ENCODE results near the gene CYP39A1.

CYP39A1 gene

DNA sequence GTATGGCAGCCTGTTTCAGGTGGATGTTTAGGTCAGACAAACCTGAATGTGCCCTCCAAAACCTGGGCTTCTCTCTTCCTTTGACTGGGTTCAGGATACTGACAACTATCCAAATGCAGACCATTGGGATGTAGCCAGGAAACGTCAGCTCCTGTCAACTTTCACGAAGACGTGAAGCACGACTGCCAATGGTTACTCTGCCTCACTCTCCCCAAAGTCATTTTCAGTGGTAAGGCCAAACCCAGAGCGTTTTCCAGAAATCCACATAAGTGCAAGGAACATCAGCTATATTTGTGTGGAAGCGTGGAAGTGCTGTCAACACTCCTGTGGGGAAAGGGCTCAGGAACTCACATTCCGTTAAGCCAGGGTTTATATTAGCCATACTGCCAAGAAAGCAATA lies 141.3 kb downstream of the CYP39A1 start:
- DNase-seq (ENCODE audit: low read depth in 2 of 2) = no peak

DNA sequence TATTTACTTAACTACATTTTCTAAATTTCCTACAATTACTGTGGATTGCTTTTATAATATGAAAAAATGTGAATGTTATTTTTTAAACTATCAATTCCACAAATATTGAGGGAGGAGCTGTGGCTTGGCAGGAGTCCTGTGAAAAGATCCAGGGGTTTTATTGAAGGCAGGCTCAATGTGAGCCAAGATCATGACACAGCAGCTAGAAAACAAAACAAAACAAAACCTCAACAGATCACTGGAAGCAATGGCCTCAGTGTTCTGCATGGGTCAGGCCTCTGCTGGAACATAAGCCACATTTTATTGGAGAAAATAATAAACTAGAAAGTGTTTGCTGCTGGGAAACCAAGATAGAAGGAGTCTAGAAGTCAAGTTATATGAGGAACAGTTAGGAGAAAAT lies 142.0 kb downstream of the CYP39A1 start:
- DNase-seq (ENCODE audit: low read depth in 2 of 2) = no peak

DNA sequence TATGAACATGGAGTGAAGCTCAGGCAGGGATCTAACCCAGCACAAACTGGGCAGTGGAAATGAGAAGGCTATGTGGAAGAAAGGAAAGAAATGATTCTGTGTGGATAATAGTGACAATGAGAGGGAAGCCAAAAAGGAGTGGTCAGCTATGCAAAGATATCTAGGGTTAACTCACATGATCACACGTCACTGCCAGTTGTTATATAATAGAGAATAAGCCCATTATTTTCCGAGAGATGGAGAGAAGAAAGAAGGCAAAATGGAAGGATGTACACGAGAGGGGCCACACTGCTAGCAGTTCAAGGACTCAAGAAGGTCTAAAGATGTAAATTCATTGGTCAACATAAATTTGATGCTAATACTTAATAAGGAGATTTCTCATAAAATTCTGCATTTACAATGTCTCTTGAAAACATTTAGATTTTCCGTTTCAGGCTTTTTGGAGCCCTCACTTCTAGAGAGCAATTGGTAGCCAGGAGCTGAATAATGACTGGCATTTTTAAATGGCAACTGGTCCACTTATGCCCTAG lies 142.6 kb downstream of the CYP39A1 start:
- DNase-seq (ENCODE audit: low read depth in 2 of 2) = no peak

GRCh38 chr6:46509063-46509462 lies 143.6 kb downstream of the CYP39A1 start:
- DNase-seq (ENCODE audit: low read depth in 2 of 2) = no peak

GRCh38 chr6:46507426-46507825 lies 145.2 kb downstream of the CYP39A1 start:
- no peak for DNase-seq (ENCODE audit: low read depth in 2 of 2)

- no peak for DNase-seq (ENCODE audit: low read depth in 2 of 2)
Measured at GRCh38 chr6:46505693-46506512, 146.7 kb downstream of the CYP39A1 start.

DNA sequence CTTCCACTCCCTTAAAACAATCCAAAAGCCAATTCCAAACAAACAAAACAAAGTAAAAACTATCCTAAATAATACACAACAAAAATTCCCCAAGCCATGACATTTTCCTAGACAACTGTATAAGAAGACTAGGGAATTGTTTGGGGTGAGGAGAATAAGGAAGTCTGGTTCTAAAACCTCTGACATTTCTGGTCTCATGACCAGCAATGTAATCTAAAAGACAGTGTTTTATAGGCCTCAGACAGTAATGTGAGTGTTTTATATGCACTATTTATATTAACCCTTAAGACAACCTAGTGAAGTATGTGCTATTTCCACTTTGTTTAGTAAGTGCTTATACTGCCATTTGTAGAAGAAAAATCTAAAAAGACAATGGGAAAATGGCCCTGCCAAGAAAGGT lies 148.4 kb downstream of the CYP39A1 start:
- DNase-seq (ENCODE audit: low read depth in 2 of 2) = no peak

DNA sequence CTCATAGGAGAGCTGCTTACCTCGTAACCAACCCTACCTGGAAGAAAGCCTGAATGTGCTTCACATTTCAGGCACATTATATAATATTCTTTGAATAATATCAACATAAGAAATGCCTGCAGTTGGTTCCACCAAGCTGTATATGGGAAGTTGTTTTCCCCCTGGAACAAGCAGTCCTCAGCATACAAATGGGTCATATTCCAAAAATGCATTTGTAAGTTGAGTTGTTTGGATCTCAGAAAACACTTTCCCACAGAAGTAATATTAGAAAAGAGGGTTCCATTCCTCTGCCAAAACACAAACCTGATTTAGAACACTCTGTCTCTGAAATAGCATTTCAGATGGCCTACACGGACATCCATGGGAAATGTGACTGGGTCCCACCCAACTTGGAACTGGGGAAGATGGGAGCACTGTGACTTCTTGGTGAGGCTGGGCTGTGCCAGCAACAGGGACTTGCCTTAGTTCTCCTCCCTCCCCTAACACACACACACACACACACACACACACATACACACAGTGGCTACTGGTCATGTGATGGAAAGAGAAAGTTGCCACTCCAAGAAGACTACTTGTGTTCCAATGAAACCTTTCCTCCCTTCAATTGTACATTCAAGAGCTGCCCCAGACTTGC lies 150.0 kb downstream of the CYP39A1 start:
- DNase-seq (ENCODE audit: low read depth in 2 of 2) = no peak

DNA sequence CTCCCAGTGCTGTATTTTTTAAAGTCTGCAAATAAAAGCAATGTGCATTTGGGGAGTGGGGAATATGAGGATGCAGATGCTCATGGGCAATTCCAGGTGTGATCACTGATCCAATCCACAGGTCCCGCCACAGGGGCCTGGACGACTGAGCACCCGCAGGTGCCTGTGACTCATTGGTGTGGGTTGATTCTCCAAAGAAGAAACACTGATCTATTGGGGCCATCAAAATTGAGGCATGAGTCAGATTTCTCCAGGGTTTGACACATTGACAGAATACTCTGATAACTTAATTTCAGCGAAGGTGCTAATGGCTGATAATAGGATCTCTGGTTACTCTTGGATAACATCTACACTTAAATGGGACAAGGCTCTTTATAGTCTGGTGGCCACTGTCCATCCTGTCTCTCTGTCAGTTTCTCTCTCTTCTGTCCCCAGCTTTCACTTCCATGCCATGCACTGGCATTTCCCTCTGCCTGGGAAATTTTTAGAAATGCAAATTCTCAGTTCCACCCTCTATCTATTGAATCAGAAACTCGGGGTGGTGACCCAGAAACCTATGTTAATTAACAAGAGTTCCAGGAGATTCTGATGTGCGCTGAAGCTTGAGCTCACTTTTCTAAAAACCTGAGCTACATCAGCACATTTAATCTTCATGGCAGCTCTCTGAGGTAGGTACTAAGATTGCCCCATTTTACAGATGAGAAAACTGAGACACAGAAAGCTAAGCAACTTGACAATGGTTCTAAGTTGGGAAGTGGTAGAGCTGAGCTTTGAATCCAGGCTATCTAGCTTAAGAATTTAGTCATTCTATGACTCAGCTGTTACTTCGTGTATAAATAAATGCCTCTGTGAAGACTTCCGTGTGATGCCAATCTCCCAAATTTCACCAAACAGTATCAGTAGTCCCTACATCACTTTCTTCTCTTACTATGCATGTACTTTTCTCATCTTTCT lies 151.2 kb downstream of the CYP39A1 start:
- no peak for DNase-seq (ENCODE audit: low read depth in 2 of 2)

DNA sequence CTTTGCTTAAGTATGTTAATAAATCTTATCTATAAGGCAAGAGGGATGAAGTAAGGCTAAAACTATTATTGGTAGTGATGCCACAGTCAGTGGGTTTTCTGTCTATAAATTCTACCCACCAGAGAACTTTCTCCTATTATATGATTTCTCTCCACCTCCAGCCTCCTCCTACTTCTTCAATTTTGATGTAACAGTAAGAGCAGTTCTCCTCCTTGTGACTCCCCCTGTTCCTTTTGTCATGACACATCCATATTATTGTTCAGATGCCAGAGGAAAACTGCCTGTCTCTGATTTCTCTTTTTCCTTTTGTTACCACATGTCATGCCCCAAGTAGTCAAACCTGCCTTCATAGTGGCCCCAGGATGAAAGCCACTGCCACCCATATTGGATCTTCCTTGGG lies 152.2 kb downstream of the CYP39A1 start:
- DNase-seq (ENCODE audit: low read depth in 2 of 2) = no peak
